ENCODE data around the gene HOXB5.

Gene HOXB5

GRCh38 chr17:48593126-48593829 is at the start of gene HOXB5:
Gene HOXB5, minus strand, starts transcription at chr17:48593779. Its CDS starts 97 bp downstream, at chr17:48593682.
- no peak for DNase-seq

DNA sequence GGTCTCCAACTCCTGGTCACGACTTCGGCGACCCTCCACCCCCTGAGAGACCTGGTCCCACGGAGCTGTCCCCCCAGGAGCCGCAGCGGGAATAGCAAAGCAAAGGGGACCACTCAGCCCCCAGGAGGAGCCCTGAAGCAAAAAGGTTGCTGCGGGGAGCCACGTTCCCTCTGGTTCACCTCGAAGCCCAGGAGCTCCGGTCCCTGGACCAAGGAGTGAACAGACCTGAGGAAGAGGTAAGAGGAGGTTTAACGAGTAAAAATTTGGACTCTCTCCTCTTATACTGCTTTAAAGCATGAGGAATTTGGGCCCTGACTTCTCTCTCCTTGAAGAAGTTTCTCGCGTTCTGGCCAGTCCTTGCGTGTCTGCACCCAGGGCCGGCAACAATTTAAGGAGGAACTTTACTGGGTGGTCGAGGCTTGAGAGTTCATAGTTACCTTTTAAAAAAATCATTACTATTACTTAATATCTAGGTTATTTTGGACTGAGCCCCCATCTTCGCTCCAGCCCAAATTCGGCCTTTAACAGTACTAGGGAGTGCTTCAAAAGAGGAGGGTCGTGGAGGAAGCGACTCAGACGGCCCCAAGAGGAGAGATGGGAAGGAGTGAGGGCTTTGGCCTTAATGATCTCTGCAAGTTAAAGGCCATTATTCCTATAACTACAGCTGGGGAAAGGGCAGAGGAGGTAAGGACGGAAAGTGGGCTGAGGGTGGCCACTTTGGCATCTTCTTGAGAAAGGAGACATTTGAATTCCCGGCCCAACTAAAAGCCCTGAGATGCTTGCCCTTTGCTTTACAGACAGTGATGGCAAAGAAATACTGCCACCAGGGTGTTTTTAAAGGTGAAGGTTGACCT is 49.5 kb upstream of the HOXB5 start:
- no peak for DNase-seq

DNA sequence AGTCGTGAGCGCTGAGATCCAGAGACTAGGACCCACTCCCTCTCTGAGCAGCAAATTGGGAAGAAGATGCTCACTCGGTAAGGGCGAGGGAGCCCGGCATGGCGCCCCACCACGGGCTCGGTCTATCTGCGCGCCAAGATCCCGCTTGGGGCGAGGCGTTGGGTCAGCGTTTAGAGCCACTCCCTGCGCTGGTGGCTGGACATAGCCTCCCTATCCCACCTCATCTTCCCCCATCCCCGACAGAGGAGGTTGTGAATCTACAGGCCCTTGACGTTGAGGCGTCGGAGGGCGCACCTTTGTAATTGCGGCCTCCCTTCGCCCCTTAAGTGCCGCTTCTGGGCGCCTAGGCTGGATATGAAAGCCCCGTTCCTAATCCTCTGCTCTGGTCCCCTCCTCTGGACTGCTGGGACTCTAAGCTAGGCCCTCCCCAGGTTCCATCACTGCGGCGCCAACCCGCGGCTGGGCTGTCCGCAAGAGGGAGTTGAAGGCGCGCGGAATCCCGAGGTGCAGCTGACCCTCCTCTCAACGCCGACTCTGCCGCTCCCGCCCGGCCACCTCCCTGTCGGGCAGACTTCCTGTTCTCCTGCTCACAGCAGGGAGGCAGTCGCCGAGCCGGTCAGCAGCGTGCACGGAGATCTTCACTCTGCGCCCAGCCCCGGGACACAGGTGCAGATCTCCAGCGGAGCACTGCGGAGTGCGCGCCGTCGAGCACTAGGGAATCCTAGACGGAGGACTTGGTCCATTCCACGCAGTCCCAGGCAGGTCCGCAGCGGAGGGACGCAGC is 48.7 kb upstream of the HOXB5 start:
- DNase-seq, result no peak

DNA sequence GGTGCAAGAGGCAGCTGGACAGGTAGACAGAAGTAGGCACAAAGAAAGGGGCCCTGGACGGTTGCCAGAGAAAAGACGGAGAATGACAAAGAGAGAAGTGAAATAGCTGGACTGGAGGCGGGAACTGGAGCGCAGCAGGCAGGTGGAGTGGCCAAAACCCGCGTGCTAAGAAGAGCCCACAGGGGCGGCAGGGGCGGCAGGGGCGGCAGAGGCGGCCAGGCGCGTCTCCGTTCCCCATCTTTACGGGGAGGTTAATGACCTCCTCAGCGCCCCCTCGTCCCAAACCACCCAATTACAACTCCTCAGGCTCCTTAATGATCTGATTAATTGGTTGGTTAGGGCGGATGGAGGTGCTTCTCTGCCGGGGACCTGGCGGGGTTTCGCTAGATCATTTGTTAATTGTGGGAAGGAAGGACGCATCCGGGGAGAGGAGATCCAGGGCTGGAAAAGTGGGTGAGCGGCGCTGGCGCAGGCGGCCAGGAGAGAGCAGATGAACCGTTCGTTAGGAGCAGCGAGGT is 48.0 kb upstream of the HOXB5 start:
- DNase-seq, result no peak

DNA sequence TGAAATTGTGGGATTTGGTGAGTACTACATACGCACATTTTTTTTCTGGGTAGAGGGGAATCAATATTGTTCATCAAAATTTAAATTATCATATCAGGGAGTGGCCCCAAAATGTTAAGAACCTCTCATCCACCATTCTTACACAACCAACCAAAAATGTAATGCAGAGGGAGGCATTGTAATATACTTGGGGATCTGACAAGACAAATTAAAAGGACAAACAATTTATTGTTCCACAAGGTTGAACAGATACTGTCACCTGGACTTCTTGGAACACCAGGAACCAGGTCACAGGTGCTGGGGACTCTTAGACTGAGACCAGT is 47.2 kb upstream of the HOXB5 start:
- DNase-seq, result no peak

- DNase-seq, result no peak
These were observed 46.6 kb upstream of the HOXB5 start for GRCh38 chr17:48639982-48640857.

DNA sequence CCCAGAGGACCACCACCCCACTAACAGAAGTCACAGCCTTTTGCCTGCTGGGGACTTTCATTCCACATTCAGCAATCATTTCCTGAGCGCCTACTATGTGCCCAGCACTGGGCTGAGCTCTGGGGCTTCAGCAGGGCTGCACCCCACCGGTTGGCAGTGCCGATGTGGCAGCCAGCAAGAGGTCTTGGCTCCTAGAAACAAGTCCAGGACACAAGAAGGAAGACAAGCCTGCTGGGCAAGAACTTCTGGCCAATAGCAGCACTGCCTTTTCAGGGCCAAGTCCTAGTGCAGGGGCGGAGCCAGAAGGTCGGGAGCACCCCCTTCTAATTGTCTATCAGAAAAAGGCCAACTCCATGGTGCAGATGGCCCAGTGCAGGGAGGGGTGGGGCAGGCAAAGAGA is 45.6 kb upstream of the HOXB5 start:
- no peak for DNase-seq

DNA sequence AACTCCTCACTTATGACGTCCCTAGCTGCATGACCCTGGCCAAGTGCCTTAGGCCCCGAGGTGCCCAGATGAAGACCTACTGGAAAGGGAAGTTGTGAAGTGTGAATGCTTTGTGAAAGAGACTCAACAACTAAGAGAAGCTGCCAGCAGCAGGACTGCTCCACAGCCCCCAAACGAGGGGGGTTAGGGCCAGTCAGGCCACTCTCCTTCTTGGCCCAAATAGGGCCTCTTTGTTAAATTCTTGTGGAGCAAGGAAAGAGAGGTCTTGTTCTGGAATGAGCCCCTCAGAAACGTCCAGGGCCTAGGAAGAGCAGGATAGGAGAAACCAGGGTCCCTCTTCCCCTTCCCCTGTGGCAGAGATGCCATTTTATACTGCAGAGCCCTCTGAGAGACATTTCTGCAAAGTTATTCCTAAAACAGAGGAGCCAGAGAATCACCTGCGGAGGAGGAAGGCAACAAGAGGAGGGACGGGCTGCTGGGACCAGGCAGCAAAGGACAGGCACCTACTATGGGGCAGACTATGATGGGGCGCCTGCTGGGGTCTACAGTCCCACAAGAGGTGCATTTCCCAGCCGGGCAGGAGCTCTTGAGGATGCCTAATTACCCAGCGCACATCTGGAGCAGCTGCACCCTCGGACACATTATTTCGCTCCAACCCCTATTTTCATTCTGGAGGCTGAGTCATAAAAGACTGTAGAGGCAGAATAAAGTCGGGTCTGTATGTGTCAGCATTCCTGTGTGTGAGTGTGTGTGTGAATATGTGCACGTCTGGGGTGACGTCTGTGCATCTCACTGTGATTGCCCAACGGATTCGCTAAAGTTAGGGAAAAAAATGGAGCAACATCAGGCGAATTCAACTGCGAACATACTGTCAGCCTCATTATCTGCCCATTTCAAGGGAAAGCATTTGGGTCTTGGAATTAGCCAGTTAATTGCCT is 44.0 kb upstream of the HOXB5 start:
- no peak for DNase-seq

GRCh38 chr17:48636177-48637018 is 42.8 kb upstream of the HOXB5 start:
- peak; percentile 57 to 69 for DNase-seq

- DNase-seq, result no peak
These were observed 41.1 kb upstream of the HOXB5 start for GRCh38 chr17:48634493-48635208.

- no peak for DNase-seq
These were observed 39.7 kb upstream of the HOXB5 start for GRCh38 chr17:48633266-48633677.

GRCh38 chr17:48632579-48633265 is 39.1 kb upstream of the HOXB5 start:
- DNase-seq, result no peak

GRCh38 chr17:48631693-48632578 is 38.4 kb upstream of the HOXB5 start:
- DNase-seq, result no peak

GRCh38 chr17:48630925-48631692 is 37.5 kb upstream of the HOXB5 start:
- DNase-seq, result no peak

GRCh38 chr17:48630009-48630924 is 36.7 kb upstream of the HOXB5 start:
- DNase-seq, result no peak

GRCh38 chr17:48629411-48629759 is 35.8 kb upstream of the HOXB5 start:
- DNase-seq, result no peak

All from activated CD4-positive, alpha-beta T cell treated with anti-CD3 and anti-CD28 coated beads for 4 hours (primary cell).